Astrocyte (in vitro differentiated cells and primary cell): ENCODE results near the gene WDR7. TPM values are rescaled to one million over a fixed set of nuclear protein-coding genes. Genes with fewer than 3 reads are reported as not detected.

Source experiments
- DNase-seq: peaks from one replicate; pipeline ENCODE4 v3.0.0-alpha.2; 2010; ENCODE audit warnings: low read depth
- FAIRE-seq: peaks from 2 replicates; lab custom pipeline; 2011; peaks lifted over from hg19 to GRCh38; lab: Jason Lieb, UNC
- H2AFZ ChIP-seq: 2 replicates; pipeline ENCODE4 v1.6.0; 2012; ENCODE audit warnings: low read depth, low read length, inconsistent platforms
- H3K27ac ChIP-seq: 2 replicates; pipeline ENCODE4 v1.5.1; 2011; ENCODE audit warnings: low read depth, low read length, inconsistent platforms
- H3K27me3 ChIP-seq: 2 replicates; pipeline ENCODE4 v1.6.0; 2011; ENCODE audit warnings: low read length, inconsistent platforms; ENCODE audit not compliant: insufficient read depth
- H3K36me3 ChIP-seq: 2 replicates; pipeline ENCODE4 v1.5.1; 2011; ENCODE audit warnings: low read length, inconsistent platforms; ENCODE audit not compliant: insufficient read depth
- H3K4me1 ChIP-seq: 2 replicates; pipeline ENCODE4 v1.5.1; 2011; ENCODE audit warnings: low read length, inconsistent platforms; ENCODE audit not compliant: insufficient read depth
- H3K4me2 ChIP-seq: 2 replicates; pipeline ENCODE4 v1.6.0; 2012; ENCODE audit warnings: low read length, inconsistent platforms
- H3K4me3 ChIP-seq: 2 replicates; pipeline ENCODE4 v1.5.1; 2011; ENCODE audit warnings: low read depth, mild to moderate bottlenecking, low read length, inconsistent platforms; ENCODE audit not compliant: insufficient read depth
- H3K79me2 ChIP-seq: 2 replicates; pipeline ENCODE4 v1.6.0; 2012; ENCODE audit warnings: mild to moderate bottlenecking, low read length, inconsistent platforms; ENCODE audit not compliant: insufficient read depth
- H3K9ac ChIP-seq: 2 replicates; pipeline ENCODE4 v1.6.0; 2012; ENCODE audit warnings: mild to moderate bottlenecking, low read length, inconsistent platforms
- H3K9me3 ChIP-seq: 2 replicates; pipeline ENCODE4 v1.5.1; 2012; ENCODE audit warnings: low read depth, mild to moderate bottlenecking, low read length, inconsistent platforms; ENCODE audit not compliant: insufficient read depth
- H4K20me1 ChIP-seq: 2 replicates; pipeline ENCODE4 v1.6.0; 2012; ENCODE audit warnings: low read length, inconsistent platforms; ENCODE audit not compliant: insufficient read depth
- H3K27ac Mint-ChIP-seq: one replicate; pipeline ENCODE4 v1.8.0; 2021; ENCODE audit warnings: mild to moderate bottlenecking, mixed read lengths; ENCODE audit not compliant: unreplicated experiment
- H3K27me3 Mint-ChIP-seq: one replicate; pipeline ENCODE4 v1.8.0; 2021; ENCODE audit warnings: low read depth, mixed read lengths; ENCODE audit not compliant: unreplicated experiment
- H3K36me3 Mint-ChIP-seq: one replicate; pipeline ENCODE4 v1.8.0; 2021; ENCODE audit warnings: low read depth, mixed read lengths; ENCODE audit not compliant: unreplicated experiment
- H3K4me1 Mint-ChIP-seq: one replicate; pipeline ENCODE4 v1.8.0; 2021; ENCODE audit warnings: low read depth, mixed read lengths; ENCODE audit not compliant: unreplicated experiment
- H3K4me3 Mint-ChIP-seq: one replicate; pipeline ENCODE4 v1.8.0; 2021; ENCODE audit warnings: mild to moderate bottlenecking, moderate library complexity, mixed read lengths; ENCODE audit not compliant: unreplicated experiment
- H3K9me3 Mint-ChIP-seq: one replicate; pipeline ENCODE4 v1.8.0; 2021; ENCODE audit warnings: mild to moderate bottlenecking, mixed read lengths; ENCODE audit not compliant: unreplicated experiment
- CTCF ChIP-seq: IDR thresholded peaks from 2 replicates; pipeline ENCODE4 v1.5.1; 2011; ENCODE audit warnings: low read depth, mild to moderate bottlenecking, inconsistent platforms, low read length, moderate library complexity; ENCODE audit not compliant: insufficient read depth
- EZH2 ChIP-seq: IDR thresholded peaks from 2 replicates; pipeline ENCODE4 v1.6.1; 2012; ENCODE audit warnings: mild to moderate bottlenecking, low read length, inconsistent platforms; ENCODE audit not compliant: insufficient read depth
- total RNA-seq: library from RNA; stranded (reverse); gene quantifications from 2 replicates; pipeline ENCODE4 v1.2.1, GENCODE V29; 2021

The WDR7 gene
- total RNA-seq, 1 donor from 2014 or later: 16.9 TPM

GRCh38 chr18:57062178-57062577 lies 411.0 kb downstream of the WDR7 start:
- Histone ChIP-seq H3K4me3 (no peak overlapping the region), H4K20me1 (no peaks in the 10 kb centered on the region), H3K36me3 (no peaks in the 10 kb centered on the region), H3K79me2 (no peaks in the 10 kb centered on the region), H3K4me1 (no peaks in the 10 kb centered on the region), H3K27me3 (peaks cover 4% of the 10 kb centered on the region), H3K9ac (no peak overlapping the region), H2AFZ (no peak overlapping the region), H3K4me2 (no peak overlapping the region), H3K27ac (no peak overlapping the region), H3K9me3 (no peaks in the 10 kb centered on the region)
- Mint-ChIP-seq H3K9me3 (no peaks in the 10 kb centered on the region), H3K27ac (no peak overlapping the region), H3K36me3 (no peaks in the 10 kb centered on the region), H3K27me3 (peaks cover 40% of the 10 kb centered on the region), H3K4me3 (no peak overlapping the region), H3K4me1 (no peaks in the 10 kb centered on the region)
- no peak for FAIRE-seq
- TF ChIP-seq CTCF: no peak
- TF ChIP-seq EZH2: no peak
- no peak for DNase-seq

- FAIRE-seq (no peak), DNase-seq (no peak)
- Histone ChIP-seq H3K4me2 (no peak overlapping the region), H2AFZ (no peak overlapping the region), H3K79me2 (no peaks in the 10 kb centered on the region), H3K4me3 (no peak overlapping the region), H3K9me3 (no peaks in the 10 kb centered on the region), H3K27me3 (peaks cover 4% of the 10 kb centered on the region), H3K36me3 (no peaks in the 10 kb centered on the region), H4K20me1 (no peaks in the 10 kb centered on the region), H3K4me1 (no peaks in the 10 kb centered on the region), H3K9ac (no peak overlapping the region), H3K27ac (no peak overlapping the region)
- Mint-ChIP-seq H3K4me1 (no peaks in the 10 kb centered on the region), H3K9me3 (no peaks in the 10 kb centered on the region), H3K27me3 (peaks cover 36% of the 10 kb centered on the region), H3K27ac (no peak overlapping the region), H3K4me3 (no peak overlapping the region), H3K36me3 (no peaks in the 10 kb centered on the region)
- TF ChIP-seq CTCF: no peak
- no peak for TF ChIP-seq EZH2
Observed at GRCh38 chr18:57062844-57063243, 411.7 kb downstream of the WDR7 start.

DNA sequence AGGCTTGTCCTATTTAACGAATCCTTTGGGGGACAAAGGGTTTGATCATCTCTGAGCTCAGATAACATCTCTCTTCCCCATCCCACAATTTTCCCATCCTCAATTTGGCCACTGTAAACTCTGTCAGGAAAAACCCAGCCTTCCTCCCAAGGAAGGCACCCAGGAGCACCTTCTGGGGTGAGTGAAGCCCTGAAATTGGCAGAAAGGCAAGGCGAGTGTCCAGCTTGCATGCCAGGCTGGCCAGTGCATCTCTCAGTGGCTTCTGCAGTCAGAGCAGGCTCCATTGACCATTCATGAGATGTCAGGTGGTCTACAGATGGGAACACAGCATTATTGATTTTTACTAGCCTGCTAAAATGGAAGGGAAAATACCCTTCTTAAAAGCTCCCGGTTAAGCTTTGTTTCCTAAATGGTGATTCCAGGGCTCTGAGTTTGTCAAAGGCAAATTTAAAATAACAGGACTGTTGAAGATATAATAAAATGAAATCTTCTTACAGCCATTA lies 412.5 kb downstream of the WDR7 start:
- no peak overlapping the region for H2AFZ ChIP-seq
- H3K4me3 Mint-ChIP-seq: no peak overlapping the region
- TF ChIP-seq EZH2 (no peak), CTCF (no peak)
- H3K27me3 ChIP-seq: peaks cover 4% of the 10 kb centered on the region
- no peak overlapping the region for H3K27ac Mint-ChIP-seq
- H3K9me3 Mint-ChIP-seq: no peaks in the 10 kb centered on the region
- no peak overlapping the region for H3K9ac ChIP-seq
- no peaks in the 10 kb centered on the region for H3K36me3 Mint-ChIP-seq
- no peak for FAIRE-seq
- no peaks in the 10 kb centered on the region for H3K9me3 ChIP-seq
- H3K36me3 ChIP-seq: no peaks in the 10 kb centered on the region
- no peaks in the 10 kb centered on the region for H3K4me1 ChIP-seq
- H3K4me1 Mint-ChIP-seq: no peaks in the 10 kb centered on the region
- peaks cover 30% of the 10 kb centered on the region for H3K27me3 Mint-ChIP-seq
- no peaks in the 10 kb centered on the region for H3K79me2 ChIP-seq
- no peak for DNase-seq
- H3K4me2 ChIP-seq: no peak overlapping the region
- no peak overlapping the region for H3K27ac ChIP-seq
- H3K4me3 ChIP-seq: no peak overlapping the region
- no peaks in the 10 kb centered on the region for H4K20me1 ChIP-seq
